GM21447 (cell line): ENCODE results near the gene EVI5.
"Not testable (repeated sequence)": the region's sequence is repeated elsewhere in the genome, so short reads cannot be mapped to it uniquely, and the experiment has no call there.

Experiments
- ATAC-seq: cut with Tn5 transposase; IDR thresholded peaks from one replicate; pipeline ENCODE4 v1.9.1; 2021; ENCODE audit not compliant: unreplicated experiment

EVI5 gene

DNA sequence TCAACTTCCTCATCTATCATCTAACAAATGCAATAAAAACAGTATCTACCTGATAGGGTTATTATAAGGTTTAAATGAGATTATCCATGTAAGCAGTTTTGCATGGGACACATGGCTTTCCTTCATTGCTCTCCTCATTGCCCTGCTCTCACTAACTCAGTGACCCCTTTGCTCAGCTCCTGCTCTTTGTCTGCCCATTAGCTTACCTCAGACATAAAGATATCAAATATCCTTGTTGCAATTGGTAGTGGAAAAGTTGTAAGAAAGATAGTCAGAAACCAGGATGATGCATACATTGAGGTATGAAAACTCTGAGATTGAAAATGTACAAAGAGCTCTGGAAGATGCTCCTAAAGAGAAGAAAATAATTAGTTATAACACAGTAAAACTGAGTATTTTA, 89.8 kb downstream of the EVI5 start:
- ATAC-seq = no peak

GRCh38 chr1:92691925-92692324, 93.0 kb downstream of the EVI5 start:
- ATAC-seq = no peak

GRCh38 chr1:92690212-92690906, 94.5 kb downstream of the EVI5 start:
- ATAC-seq = no peak

DNA sequence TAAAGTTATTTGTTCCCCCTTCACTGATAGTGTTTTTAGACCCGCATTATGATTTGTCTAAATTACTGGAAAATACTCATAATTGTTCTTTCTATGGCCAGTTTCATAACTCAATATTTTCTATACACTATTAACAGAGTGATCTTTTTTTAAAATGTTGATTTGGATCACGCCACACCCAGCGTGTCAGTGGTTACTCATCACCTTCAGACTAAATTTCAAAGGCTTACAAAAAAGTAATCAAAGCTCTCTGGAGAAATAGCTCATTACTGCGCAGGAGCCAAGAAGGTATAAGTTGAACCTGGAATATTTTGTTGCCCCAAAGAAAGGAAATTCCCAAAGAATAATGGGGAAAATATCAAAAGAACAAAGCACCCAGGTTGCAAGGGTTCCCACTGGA, 104.9 kb downstream of the EVI5 start:
- no peak for ATAC-seq

DNA sequence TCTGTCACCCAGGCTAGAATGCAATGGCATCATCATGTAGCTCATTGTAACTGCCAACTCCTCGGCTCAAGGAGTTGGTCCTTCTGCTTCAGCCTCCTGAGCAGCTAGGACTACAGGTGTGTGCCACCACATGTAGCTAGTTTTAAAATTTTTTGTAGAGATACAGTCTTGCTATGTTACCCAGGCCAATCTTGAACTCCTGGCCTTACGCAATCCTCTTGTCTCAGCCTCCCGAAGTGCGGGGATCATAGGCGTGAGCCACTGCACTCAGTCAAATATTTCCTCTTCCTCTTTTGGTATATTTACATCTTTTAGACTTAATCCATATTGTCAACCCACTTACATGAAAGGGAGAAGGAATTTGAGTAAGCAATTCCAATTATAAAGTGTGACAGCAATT, 121.1 kb downstream of the EVI5 start:
- ATAC-seq = no peak

DNA sequence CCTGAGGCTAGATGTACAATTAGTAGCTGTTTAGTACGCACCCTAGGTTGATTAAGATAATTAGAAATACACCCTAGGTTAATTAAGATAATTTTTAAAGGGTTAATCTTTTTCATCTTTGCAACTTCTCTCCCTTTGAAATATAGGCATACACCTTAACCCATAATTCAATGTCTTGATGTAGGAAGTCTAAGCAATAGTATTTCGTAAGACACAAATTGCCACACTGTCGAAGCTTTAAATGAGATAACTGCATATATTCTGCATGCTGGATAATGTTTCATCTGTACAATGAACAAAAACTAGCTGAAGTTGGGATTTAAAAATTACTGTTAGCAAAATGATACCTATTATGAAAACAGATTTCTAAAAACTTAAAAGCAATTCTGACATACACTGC, 122.9 kb downstream of the EVI5 start:
- ATAC-seq = no peak

DNA sequence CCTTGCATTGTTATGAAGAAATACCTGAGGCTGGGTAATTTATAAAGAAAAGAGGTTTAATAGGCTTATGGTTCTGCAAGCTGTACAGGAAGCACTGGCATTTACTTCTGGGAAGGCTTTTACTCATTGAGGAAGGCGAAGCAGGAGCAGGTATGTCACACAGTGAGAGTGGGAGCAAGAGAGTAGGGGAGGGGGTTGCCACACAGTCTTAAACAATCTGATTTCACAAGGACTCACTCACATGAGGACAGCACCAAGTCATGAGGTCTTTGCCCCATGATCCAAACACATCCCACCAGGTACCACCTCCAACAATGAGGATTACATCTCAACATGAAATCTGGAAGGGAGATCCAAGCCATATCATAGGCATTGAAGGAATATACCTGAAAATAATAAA, 127.2 kb downstream of the EVI5 start:
- no peak for ATAC-seq

GRCh38 chr1:92655197-92655801, 129.6 kb downstream of the EVI5 start:
- no peak for ATAC-seq

GRCh38 chr1:92653605-92654381, 131.1 kb downstream of the EVI5 start:
- ATAC-seq = no peak

GRCh38 chr1:92640686-92641085, 144.2 kb downstream of the EVI5 start:
- ATAC-seq = not testable (repeated sequence)

GRCh38 chr1:92638498-92638897, 146.4 kb downstream of the EVI5 start:
- ATAC-seq = no peak

GRCh38 chr1:92635203-92635602, 149.7 kb downstream of the EVI5 start:
- ATAC-seq = not testable (repeated sequence)

- no peak for ATAC-seq
These were observed 161.6 kb downstream of the EVI5 start for GRCh38 chr1:92623187-92623778.

DNA sequence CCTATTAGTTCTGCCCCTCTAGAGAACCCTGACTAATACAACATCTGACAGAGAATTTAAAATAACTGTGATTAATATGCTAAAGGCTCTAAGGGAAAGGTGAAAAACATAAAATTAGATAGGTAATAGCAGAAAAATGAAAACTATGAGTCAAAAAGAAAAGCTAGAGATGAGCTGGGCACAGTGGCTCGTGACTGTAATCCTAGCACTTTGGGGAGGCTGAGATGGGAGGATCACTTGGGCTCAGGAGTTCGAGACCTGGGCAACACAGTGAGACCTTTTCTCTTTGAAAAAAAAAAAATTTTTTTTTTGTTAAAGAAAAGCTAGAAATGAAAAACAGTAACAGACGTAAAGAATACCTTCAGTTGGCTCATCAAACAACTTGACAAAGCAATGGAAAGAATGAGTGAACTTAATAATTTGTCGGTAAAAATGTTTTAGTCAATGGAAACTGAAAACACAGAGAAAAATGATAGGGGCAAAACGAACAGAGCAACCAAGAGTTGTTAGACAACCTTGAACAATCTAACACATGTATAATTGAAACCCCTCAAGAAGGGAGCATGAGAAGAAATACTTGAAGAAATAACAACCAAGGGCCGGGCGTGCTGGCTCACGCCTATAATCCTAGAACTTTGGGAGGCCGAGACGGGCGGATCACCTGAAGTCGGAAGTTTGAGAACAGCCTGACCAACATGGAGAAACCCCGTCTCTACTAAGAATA, 165.3 kb downstream of the EVI5 start:
- ATAC-seq = no peak

DNA sequence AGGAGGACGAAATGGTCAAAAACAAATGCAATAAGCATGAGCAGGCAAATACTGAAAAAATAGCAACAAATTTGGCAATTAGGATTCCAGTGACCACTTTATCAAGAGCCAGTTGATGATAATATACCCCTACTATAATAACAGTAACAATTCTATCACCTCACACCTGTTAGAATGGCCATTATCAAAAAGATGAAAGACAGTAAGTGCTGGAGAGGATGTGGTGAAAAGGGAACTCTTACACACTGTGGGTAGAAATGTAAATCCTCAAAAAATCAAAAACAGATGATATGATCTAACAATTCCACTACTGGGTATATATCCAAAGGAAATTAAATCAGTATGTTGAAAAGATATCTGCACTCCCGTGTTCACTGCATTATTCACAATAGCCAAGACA, 183.9 kb downstream of the EVI5 start:
- ATAC-seq = no peak

DNA sequence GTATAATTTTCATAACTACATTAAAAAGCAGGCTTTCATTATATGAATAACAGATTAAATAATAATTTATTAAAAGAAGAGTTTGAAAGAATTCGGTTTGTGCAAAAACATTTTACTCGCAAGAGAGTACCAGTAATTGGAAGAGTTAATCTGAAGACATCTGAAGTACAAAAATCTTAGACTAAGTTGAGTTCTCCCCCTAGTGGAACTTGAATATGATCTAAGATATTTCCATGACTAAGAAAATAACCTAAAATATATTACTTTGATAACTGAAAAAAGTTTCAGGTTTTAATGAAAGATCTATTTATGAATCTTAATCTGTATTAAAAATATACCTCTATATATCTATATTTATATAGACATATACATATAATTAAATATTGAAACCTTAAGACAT, 185.7 kb downstream of the EVI5 start:
- no peak for ATAC-seq

DNA sequence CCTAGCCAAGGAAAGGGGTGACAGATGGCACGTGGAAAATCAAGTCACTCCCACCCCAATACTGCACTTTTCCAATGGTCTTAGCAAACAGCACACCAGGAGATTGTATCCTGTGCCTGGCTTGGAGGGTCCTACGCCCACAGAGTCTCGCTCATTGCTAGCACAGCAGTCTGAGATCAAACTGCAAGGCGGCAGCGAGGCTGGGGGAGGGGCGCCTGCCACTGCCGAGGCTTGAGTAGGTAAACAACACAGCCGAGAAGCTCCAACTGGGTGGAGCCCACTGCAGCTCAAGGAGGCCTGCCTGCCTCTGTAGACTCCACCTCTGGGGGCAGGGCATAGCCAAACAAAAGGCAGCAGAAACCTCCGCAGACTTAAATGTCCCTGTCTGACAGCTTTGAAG, 195.5 kb downstream of the EVI5 start:
- not testable (repeated sequence) for ATAC-seq

GRCh38 chr1:92587445-92587844, 197.5 kb downstream of the EVI5 start:
- ATAC-seq = no peak

GRCh38 chr1:92585831-92586230, 199.1 kb downstream of the EVI5 start:
- ATAC-seq = no peak

DNA sequence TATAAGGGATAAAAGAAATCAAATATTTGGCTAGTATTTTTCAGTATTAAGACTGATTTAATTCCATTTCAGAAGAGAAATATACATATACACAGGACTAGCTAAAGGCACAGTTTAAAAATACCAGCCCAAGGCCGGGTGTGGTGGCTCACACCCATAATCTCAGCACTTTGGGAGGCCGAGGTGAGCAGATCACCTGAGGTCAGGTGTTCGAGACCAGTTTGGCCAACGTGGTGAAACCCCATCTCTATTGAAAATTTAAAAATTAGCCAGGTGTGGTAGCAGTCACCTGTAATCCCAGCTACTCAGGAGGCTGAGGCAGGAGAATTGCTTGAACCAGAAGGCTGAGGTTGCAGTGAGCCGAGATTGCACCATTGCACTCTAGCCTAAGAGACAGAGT, 200.1 kb downstream of the EVI5 start:
- ATAC-seq = not testable (repeated sequence)
